MCF 10A (cell line): ENCODE measurements around the gene NSF. TPM values are rescaled to one million over a fixed set of nuclear protein-coding genes. Genes with fewer than 3 reads are reported as not detected.

Experiments
- BruUV-seq: library from RNA; stranded (reverse); fragments of 400-500 nt; replicated peaks from 2 replicates; lab custom pipeline; 2021; lab: Mats Ljungman, UMichigan
- CTCF ChIA-PET: fragments of 300-600 bp; sonication (Branson Sonifier 250); formaldehyde crosslinking; extraction: SDS; loops from one replicate; lab custom pipeline; 2021; ENCODE audit warnings: antibody characterized with exemption, inconsistent platforms; lab: Yijun Ruan, JAX
- POLR2A ChIA-PET: fragments of 300-600, 350-650 bp; sonication (Branson Sonifier 250); formaldehyde crosslinking; extraction: SDS; loops from one replicate; lab custom pipeline; 2020; ENCODE audit warnings: antibody characterized with exemption, inconsistent platforms; lab: Yijun Ruan, JAX
- DNase-seq: peaks from one replicate; pipeline ENCODE4 v3.0.0-alpha.2; 2018; ENCODE audit not compliant: unreplicated experiment
- H3K27ac Mint-ChIP-seq: one replicate; pipeline ENCODE4 v1.8.0; 2022; ENCODE audit warnings: mild to moderate bottlenecking, low read depth, mixed read lengths; ENCODE audit not compliant: unreplicated experiment
- H3K27me3 Mint-ChIP-seq: one replicate; pipeline ENCODE4 v1.8.0; 2022; ENCODE audit warnings: mixed read lengths; ENCODE audit not compliant: insufficient read depth, unreplicated experiment
- H3K36me3 Mint-ChIP-seq: one replicate; pipeline ENCODE4 v1.8.0; 2022; ENCODE audit warnings: mild to moderate bottlenecking, moderate library complexity, mixed read lengths; ENCODE audit not compliant: insufficient read depth, unreplicated experiment
- H3K4me1 Mint-ChIP-seq: one replicate; pipeline ENCODE4 v1.8.0; 2022; ENCODE audit warnings: mixed read lengths; ENCODE audit not compliant: insufficient read depth, unreplicated experiment
- H3K4me3 Mint-ChIP-seq: one replicate; pipeline ENCODE4 v1.8.0; 2022; ENCODE audit warnings: mild to moderate bottlenecking, moderate library complexity, mixed read lengths; ENCODE audit not compliant: unreplicated experiment
- H3K9me3 Mint-ChIP-seq: one replicate; pipeline ENCODE4 v1.8.0; 2022; ENCODE audit warnings: mixed read lengths; ENCODE audit not compliant: unreplicated experiment
- intact Hi-C: fragments of 100-400 bp; cut with micrococcal nuclease; formaldehyde crosslinking; loops from 2 replicates; pipeline ENCODE4 v1.14.1; 2022
- total RNA-seq: library from RNA; stranded (reverse); gene quantifications from 2 replicates; pipeline ENCODE4 v1.2.3, GENCODE V29; 2022
- TF ChIP-seq, protein P1 (sequence below): fragments of 200-600 bp; IDR thresholded peaks from one replicate; pipeline ENCODE4 v1.8.0; 2022; ENCODE audit warnings: antibody characterized with exemption, mild to moderate bottlenecking; ENCODE audit not compliant: unreplicated experiment

NSF gene
- total RNA-seq, 1 experiment from 2014 or later = 21.1 TPM

GRCh38 chr17:46771561-46772474, 181.3 kb downstream of the NSF start:
- Mint-ChIP-seq H3K36me3 (no peaks in the 10 kb centered on the region), H3K27me3 (no peaks in the 10 kb centered on the region), H3K4me3 (peak overlapping the region; percentile 68), H3K27ac (no peak overlapping the region), H3K4me1 (no peaks in the 10 kb centered on the region), H3K9me3 (no peaks in the 10 kb centered on the region)
- CTCF ChIA-PET = no interaction called here
- DNase-seq = peak; percentile 60
- intact Hi-C loops = no loop called here
- BruUV-seq = no TSS peak
- POLR2A ChIA-PET = no interaction called here
- TF ChIP-seq, protein P1, sequence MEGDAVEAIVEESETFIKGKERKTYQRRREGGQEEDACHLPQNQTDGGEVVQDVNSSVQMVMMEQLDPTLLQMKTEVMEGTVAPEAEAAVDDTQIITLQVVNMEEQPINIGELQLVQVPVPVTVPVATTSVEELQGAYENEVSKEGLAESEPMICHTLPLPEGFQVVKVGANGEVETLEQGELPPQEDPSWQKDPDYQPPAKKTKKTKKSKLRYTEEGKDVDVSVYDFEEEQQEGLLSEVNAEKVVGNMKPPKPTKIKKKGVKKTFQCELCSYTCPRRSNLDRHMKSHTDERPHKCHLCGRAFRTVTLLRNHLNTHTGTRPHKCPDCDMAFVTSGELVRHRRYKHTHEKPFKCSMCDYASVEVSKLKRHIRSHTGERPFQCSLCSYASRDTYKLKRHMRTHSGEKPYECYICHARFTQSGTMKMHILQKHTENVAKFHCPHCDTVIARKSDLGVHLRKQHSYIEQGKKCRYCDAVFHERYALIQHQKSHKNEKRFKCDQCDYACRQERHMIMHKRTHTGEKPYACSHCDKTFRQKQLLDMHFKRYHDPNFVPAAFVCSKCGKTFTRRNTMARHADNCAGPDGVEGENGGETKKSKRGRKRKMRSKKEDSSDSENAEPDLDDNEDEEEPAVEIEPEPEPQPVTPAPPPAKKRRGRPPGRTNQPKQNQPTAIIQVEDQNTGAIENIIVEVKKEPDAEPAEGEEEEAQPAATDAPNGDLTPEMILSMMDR = no peak

GRCh38 chr17:46772475-46773220, 182.2 kb downstream of the NSF start:
- Mint-ChIP-seq H3K27ac (no peak overlapping the region), H3K9me3 (no peaks in the 10 kb centered on the region), H3K36me3 (no peaks in the 10 kb centered on the region), H3K27me3 (no peaks in the 10 kb centered on the region), H3K4me1 (no peaks in the 10 kb centered on the region), H3K4me3 (peak overlapping the region; percentile 68)
- intact Hi-C loops = no loop called here
- ChIA-PET CTCF (no interaction called here), POLR2A (no interaction called here)
- TF ChIP-seq, protein P1 = no peak
- DNase-seq = no peak
- BruUV-seq = no TSS peak

GRCh38 chr17:46773221-46773605, 182.7 kb downstream of the NSF start:
- Mint-ChIP-seq H3K4me3 (peak overlapping the region; percentile 68), H3K4me1 (no peaks in the 10 kb centered on the region), H3K27me3 (no peaks in the 10 kb centered on the region), H3K36me3 (no peaks in the 10 kb centered on the region), H3K9me3 (no peaks in the 10 kb centered on the region), H3K27ac (no peak overlapping the region)
- CTCF ChIA-PET = no interaction called here
- intact Hi-C loops = no loop called here
- TF ChIP-seq, protein P1 = no peak
- no peak for DNase-seq
- POLR2A ChIA-PET = no interaction called here
- no TSS peak for BruUV-seq

DNA sequence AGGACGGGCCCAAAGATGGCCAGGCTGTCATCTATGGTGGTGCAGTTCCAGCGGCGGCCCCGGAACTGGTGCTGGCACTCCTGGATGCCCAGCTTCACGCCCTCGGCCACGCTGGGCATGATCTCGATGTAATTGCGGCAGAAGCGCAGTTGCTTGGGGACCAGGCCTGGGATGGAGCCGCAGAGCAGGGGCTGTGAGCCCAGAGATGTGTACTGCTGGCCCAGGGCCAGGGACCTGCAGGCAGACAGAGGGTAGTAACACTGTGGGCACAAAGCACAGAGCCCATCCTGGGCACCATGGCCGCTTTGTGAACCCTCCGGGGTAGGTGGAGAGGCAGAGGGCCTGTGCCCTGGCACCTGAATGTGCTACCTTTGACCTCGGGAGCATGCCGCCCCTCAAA, 183.2 kb downstream of the NSF start:
- DNase-seq = no peak
- Mint-ChIP-seq H3K4me1 (no peaks in the 10 kb centered on the region), H3K4me3 (no peak overlapping the region), H3K9me3 (no peaks in the 10 kb centered on the region), H3K36me3 (no peaks in the 10 kb centered on the region), H3K27ac (no peak overlapping the region), H3K27me3 (no peaks in the 10 kb centered on the region)
- ChIA-PET POLR2A (no interaction called here), CTCF (no interaction called here)
- intact Hi-C loops = no loop called here
- TF ChIP-seq, protein P1 = no peak
- BruUV-seq = no TSS peak
